ENCODE data around the gene APCDD1. TPM values are rescaled to one million over a fixed set of nuclear protein-coding genes. Genes with fewer than 3 reads are reported as not detected.
"Not testable (repeated sequence)": the region's sequence is repeated elsewhere in the genome, so short reads cannot be mapped to it uniquely, and the experiment has no call there.

APCDD1 gene
- total RNA-seq, 2 donors from 2014 or later = 53.3 to 73.2 TPM

GRCh38 chr18:10497206-10497749 is 42.8 kb downstream of the APCDD1 start:
- Histone ChIP-seq H3K27ac (no peak overlapping the region), H3K27me3 (no peaks in the 10 kb centered on the region), H3K4me1 (no peaks in the 10 kb centered on the region), H3K9me3 (no peaks in the 10 kb centered on the region), H3K36me3 (no peaks in the 10 kb centered on the region), H3K4me3 (no peak overlapping the region)
- DNase-seq (ENCODE audit: low spot score) = no peak
- TF ChIP-seq, protein P1, sequence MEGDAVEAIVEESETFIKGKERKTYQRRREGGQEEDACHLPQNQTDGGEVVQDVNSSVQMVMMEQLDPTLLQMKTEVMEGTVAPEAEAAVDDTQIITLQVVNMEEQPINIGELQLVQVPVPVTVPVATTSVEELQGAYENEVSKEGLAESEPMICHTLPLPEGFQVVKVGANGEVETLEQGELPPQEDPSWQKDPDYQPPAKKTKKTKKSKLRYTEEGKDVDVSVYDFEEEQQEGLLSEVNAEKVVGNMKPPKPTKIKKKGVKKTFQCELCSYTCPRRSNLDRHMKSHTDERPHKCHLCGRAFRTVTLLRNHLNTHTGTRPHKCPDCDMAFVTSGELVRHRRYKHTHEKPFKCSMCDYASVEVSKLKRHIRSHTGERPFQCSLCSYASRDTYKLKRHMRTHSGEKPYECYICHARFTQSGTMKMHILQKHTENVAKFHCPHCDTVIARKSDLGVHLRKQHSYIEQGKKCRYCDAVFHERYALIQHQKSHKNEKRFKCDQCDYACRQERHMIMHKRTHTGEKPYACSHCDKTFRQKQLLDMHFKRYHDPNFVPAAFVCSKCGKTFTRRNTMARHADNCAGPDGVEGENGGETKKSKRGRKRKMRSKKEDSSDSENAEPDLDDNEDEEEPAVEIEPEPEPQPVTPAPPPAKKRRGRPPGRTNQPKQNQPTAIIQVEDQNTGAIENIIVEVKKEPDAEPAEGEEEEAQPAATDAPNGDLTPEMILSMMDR (IDR thresholded peaks at IDR 0.05) = no peak

GRCh38 chr18:10499230-10499629 is 44.8 kb downstream of the APCDD1 start:
- H3K36me3 ChIP-seq = no peaks in the 10 kb centered on the region
- H3K4me1 ChIP-seq = no peaks in the 10 kb centered on the region
- no peaks in the 10 kb centered on the region for H3K27me3 ChIP-seq
- no peak overlapping the region for H3K4me3 ChIP-seq
- no peak for DNase-seq (ENCODE audit: low spot score)
- TF ChIP-seq, protein P1 (IDR thresholded peaks at IDR 0.05) = no peak
- peaks cover 0 to 2% of the 10 kb centered on the region in 2 donors for H3K9me3 ChIP-seq
- H3K27ac ChIP-seq = no peak overlapping the region

DNA sequence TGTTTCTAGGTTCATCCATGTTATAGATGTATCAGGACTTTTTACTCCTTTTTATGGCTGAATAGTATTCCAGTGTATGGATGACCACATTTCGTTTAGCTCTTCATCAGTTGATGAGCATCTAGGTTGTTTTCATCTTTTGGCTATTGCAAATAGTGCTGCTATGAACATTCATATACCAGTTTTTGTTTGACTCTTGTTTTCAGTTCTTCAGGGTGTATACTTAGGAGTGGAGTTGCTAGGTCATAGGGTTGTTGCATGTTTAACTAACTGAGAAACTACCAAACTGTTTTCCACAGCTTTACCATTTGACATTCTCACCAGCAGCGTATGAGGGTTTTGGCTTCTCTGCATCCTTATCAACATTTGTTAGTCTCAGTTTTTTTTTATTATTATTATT is 45.6 kb downstream of the APCDD1 start:
- H3K27me3 ChIP-seq = no peaks in the 10 kb centered on the region
- H3K27ac ChIP-seq = no peak overlapping the region
- no peaks in the 10 kb centered on the region for H3K36me3 ChIP-seq
- no peak overlapping the region for H3K4me3 ChIP-seq
- H3K4me1 ChIP-seq = no peaks in the 10 kb centered on the region
- H3K9me3 ChIP-seq = peaks cover 0 to 10% of the 10 kb centered on the region in 2 donors
- TF ChIP-seq, protein P1 (IDR thresholded peaks at IDR 0.05) = no peak
- no peak for DNase-seq (ENCODE audit: low spot score)

DNA sequence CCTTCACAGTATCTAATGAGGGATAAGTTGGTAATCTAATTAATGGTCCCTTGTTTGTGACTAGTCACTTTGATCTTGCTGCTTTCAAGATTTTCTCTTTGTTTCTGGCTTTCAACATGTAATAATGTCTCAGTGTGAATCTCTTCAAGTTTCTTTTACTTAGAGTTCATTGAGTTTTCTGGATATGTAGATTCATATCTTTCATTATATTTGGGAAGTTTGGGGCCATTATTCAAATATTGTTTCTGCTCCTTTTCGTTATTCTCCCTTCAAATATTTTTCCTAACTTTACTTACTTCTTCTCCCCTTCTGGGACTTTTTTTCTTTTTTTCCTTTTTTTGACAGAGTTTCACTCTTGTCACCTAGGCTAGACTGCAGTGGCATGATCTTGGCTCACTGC is 50.3 kb downstream of the APCDD1 start:
- no peak for DNase-seq (ENCODE audit: low spot score)
- H3K36me3 ChIP-seq = no peaks in the 10 kb centered on the region
- peaks cover 0 to 27% of the 10 kb centered on the region in 2 donors for H3K9me3 ChIP-seq
- no peak overlapping the region for H3K4me3 ChIP-seq
- no peaks in the 10 kb centered on the region for H3K27me3 ChIP-seq
- TF ChIP-seq, protein P1 (IDR thresholded peaks at IDR 0.05) = no peak
- no peaks in the 10 kb centered on the region for H3K4me1 ChIP-seq
- no peak overlapping the region for H3K27ac ChIP-seq

- not testable (repeated sequence) for H3K4me1 ChIP-seq; H3K36me3 ChIP-seq; H3K27me3 ChIP-seq; H3K4me3 ChIP-seq; DNase-seq (ENCODE audit: low spot score); H3K27ac ChIP-seq
- peaks cover 0 to 27% of the 10 kb centered on the region in 2 donors for H3K9me3 ChIP-seq
These were observed 51.5 kb downstream of the APCDD1 start for GRCh38 chr18:10505892-10506291.

DNA sequence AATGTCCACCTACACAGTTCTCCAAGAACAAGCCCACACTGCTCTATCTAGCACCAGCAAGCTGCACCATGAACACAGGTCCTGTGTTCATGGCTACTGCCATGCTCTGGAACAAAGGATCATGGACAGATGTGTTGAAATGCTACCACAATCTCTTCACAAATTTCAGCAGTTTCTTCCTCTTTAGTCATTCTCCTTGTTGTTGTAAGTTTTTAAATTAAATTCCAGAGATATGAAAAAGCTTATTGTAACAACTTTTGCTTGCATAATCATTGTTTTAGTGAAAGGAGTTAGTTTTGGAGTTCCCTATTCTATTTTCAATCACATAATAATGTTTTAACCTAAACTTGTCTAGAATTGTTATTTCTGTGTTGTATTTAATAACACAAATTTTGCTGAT is 54.2 kb downstream of the APCDD1 start:
- TF ChIP-seq, protein P1 (IDR thresholded peaks at IDR 0.05) = no peak
- no peak for DNase-seq (ENCODE audit: low spot score)
- Histone ChIP-seq H3K27ac (no peak overlapping the region), H3K36me3 (no peaks in the 10 kb centered on the region), H3K27me3 (no peaks in the 10 kb centered on the region), H3K4me1 (no peaks in the 10 kb centered on the region), H3K9me3 (peaks cover 0 to 27% of the 10 kb centered on the region in 2 donors), H3K4me3 (no peak overlapping the region)
